ENCODE data around the gene EXOC4. TPM values are rescaled to one million over a fixed set of nuclear protein-coding genes. Genes with fewer than 3 reads are reported as not detected.

Gene EXOC4
- total and polyA plus RNA-seq, 4 donors, result 47.5 to 100 (median 72.3) TPM

DNA sequence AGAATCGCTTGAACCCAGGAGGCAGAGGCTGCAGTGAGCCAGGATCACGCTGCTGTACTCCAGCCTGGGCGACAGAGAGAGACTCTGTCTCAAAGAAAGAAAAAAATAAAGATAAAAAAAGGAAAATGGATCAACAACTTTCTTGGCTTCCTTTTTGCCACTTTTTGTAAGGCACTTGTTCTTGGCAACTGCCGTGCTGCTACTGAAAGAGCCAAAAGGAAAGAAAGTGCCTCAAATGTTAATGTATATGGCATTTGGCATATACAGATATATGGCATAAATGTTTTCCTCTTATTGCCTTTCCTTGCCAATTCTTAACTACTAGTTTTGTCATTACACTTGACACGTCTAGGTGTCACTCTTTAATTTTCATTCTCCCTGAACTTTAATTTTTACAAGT, 480.5 kb downstream of the EXOC4 start:
- Histone ChIP-seq H3K4me3 (ENCODE audit: low read depth, low read length) (no peak overlapping the region), H3K27ac (ENCODE audit: low read depth, low read length) (no peak overlapping the region), H3K27me3 (ENCODE audit: control insufficient read depth, insufficient read depth, low read length) (no peaks in the 10 kb centered on the region), H3K36me3 (ENCODE audit: control insufficient read depth, insufficient read depth, low read length) (no peaks in the 10 kb centered on the region), H3K4me1 (ENCODE audit: control insufficient read depth, insufficient read depth, low read length) (no peaks in the 10 kb centered on the region), H3K9me3 (ENCODE audit: control insufficient read depth, insufficient read depth, low read length) (no peaks in the 10 kb centered on the region)
- DNase-seq (ENCODE audit: low read depth in 4 of 6, low spot score in 6 of 6), result peak in 1 of 6 donors; percentile 52
- no CpG with 5 or more reads among the region's 5 CpGs for WGBS (ENCODE audit: insufficient coverage)

DNA sequence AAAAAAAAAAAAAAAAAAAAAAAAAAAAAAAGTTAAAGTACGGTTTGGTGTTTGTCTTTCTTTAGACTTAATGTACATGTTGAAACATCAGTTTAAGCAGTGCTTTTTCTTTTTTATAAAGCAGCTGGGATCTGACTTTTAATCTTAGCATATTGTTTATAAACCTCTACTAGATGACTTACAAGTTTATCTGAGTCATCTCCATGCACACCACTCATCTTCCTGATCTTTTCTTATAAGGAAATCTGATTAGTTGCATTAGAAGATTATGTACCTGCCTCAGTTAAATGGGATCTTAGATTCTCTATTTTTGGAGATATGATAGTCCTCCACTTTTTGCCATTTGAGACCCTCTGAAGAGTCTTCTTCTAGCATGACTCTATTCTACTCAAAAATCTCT, 482.3 kb downstream of the EXOC4 start:
- Histone ChIP-seq H3K27me3 (ENCODE audit: control insufficient read depth, insufficient read depth, low read length) (no peaks in the 10 kb centered on the region), H3K4me3 (ENCODE audit: low read depth, low read length) (no peak overlapping the region), H3K4me1 (ENCODE audit: control insufficient read depth, insufficient read depth, low read length) (no peaks in the 10 kb centered on the region), H3K36me3 (ENCODE audit: control insufficient read depth, insufficient read depth, low read length) (no peaks in the 10 kb centered on the region), H3K27ac (ENCODE audit: low read depth, low read length) (no peak overlapping the region), H3K9me3 (ENCODE audit: control insufficient read depth, insufficient read depth, low read length) (no peaks in the 10 kb centered on the region)
- no CpG with 5 or more reads among the region's 1 CpG for WGBS (ENCODE audit: insufficient coverage)
- DNase-seq (ENCODE audit: low read depth in 4 of 6, low spot score in 6 of 6), result no peak

DNA sequence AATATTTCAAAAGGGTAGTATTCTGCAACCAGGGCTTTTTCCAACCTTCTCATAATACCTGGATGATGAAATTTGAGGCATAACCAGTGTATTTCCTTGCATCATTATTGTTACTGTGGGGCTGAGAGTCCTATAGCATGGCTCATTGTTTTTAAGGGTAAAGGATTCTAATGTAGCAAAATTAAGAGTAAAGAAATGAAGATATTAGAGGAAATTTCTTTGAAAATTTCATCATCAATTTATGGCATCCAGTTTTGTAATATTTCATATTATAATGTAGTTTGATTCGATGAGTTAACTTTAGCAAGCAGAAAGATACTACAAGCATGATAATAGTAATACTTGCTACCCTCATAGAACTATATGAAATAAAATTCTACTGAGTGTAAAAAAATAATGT, 486.9 kb downstream of the EXOC4 start:
- H3K27me3 ChIP-seq (ENCODE audit: control insufficient read depth, insufficient read depth, low read length), result no peaks in the 10 kb centered on the region
- no peak for DNase-seq (ENCODE audit: low read depth in 4 of 6, low spot score in 6 of 6)
- no peak overlapping the region for H3K27ac ChIP-seq (ENCODE audit: low read depth, low read length)
- H3K9me3 ChIP-seq (ENCODE audit: control insufficient read depth, insufficient read depth, low read length), result no peaks in the 10 kb centered on the region
- whole genome bisulfite sequencing (ENCODE audit: insufficient coverage), result no CpG with 5 or more reads among the region's 1 CpG
- H3K36me3 ChIP-seq (ENCODE audit: control insufficient read depth, insufficient read depth, low read length), result no peaks in the 10 kb centered on the region
- no peak overlapping the region for H3K4me3 ChIP-seq (ENCODE audit: low read depth, low read length)
- H3K4me1 ChIP-seq (ENCODE audit: control insufficient read depth, insufficient read depth, low read length), result no peaks in the 10 kb centered on the region

DNA sequence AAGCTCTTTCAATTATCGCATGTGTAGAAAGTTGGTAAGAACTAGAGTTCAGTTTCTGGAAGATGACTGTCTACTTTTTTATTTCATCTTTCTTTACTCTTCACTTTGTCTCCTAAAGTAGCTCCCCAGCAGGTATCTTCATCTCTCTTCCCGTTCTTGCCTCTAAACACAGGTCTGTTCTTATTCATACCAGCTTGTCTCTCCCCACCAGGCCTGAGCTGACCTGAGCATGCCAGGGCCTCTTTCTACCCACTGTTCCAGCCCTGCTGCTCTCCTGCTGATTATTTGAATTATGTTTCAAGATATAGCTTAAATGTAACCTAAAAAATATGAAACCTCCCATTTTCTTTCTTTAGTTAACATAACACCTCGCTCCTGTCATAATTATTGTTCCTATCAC, 488.2 kb downstream of the EXOC4 start:
- no peaks in the 10 kb centered on the region for H3K4me1 ChIP-seq (ENCODE audit: control insufficient read depth, insufficient read depth, low read length)
- H3K4me3 ChIP-seq (ENCODE audit: low read depth, low read length), result no peak overlapping the region
- H3K9me3 ChIP-seq (ENCODE audit: control insufficient read depth, insufficient read depth, low read length), result no peaks in the 10 kb centered on the region
- H3K27me3 ChIP-seq (ENCODE audit: control insufficient read depth, insufficient read depth, low read length), result no peaks in the 10 kb centered on the region
- H3K27ac ChIP-seq (ENCODE audit: low read depth, low read length), result no peak overlapping the region
- DNase-seq (ENCODE audit: low read depth in 4 of 6, low spot score in 6 of 6), result no peak
- no peaks in the 10 kb centered on the region for H3K36me3 ChIP-seq (ENCODE audit: control insufficient read depth, insufficient read depth, low read length)
- 71% methylated on average over 1 of the region's 3 CpGs for WGBS (ENCODE audit: insufficient coverage)

DNA sequence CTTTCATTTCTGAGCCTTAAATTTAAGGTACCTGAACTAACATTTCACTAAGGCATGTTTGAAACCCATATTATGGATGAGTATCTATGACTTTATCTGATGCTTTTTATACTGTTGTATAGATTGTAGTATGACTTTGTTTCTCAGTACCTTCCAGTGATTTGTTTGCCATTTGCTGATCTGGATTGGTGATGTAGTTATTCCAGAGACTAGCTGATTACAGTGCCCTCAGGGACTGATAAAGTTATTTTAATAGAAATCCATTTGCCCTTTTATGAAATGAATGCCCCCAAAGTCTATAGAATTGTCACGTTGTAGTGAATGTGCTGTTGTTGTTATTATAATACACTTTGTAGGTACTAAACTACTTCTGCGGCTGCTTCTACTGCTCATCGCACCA, 488.8 kb downstream of the EXOC4 start:
- no peaks in the 10 kb centered on the region for H3K4me1 ChIP-seq (ENCODE audit: control insufficient read depth, insufficient read depth, low read length)
- 90% methylated on average over 2 of the region's 3 CpGs for WGBS (ENCODE audit: insufficient coverage)

DNA sequence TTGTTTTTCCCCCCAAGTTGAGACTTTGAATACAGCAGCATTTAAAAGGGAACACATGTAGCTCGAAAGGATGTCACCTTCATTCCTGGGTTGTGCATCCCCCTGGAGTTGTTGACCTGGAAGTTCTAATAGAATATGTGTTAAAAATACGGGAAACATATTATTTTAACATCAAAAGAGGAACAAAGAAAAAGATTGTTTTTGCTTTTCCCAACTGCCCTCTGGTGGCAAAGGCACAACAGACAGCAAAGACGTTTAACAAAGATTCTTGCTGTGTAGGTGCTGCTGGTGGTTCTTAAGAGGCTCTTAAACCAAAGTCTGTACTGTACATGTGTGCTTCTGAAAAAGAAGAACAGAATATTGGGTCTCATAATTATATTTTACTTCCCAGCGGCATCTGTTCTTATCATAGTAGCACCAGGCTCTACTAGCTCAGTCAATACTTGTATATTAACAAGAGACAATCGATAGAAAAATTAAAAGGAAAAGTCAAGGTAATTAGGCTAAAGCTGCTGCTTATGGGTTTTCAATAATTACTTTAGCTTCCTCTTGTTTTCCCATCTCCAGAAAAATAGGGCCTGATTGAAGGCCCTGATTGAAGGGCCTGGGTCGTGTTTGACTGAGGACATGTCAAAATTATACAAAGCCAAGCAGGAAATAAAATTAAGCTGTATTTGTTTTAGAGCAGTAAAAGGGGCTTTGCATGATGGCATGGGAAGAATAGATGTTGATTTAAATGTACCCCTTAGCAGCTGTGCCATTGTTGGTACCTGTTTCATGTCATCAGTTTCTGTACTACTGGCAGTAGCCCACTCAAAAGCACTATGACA, 490.0 kb downstream of the EXOC4 start:
- no peak overlapping the region for H3K27ac ChIP-seq (ENCODE audit: low read depth, low read length)
- H3K36me3 ChIP-seq (ENCODE audit: control insufficient read depth, insufficient read depth, low read length), result no peaks in the 10 kb centered on the region
- no peaks in the 10 kb centered on the region for H3K27me3 ChIP-seq (ENCODE audit: control insufficient read depth, insufficient read depth, low read length)
- WGBS (ENCODE audit: insufficient coverage), result 0% methylated on average over 1 of the region's 6 CpGs
- peak in 4 of 6 donors; percentile 15 to 88 (median 42) for DNase-seq (ENCODE audit: low read depth in 4 of 6, low spot score in 6 of 6)
- no peaks in the 10 kb centered on the region for H3K9me3 ChIP-seq (ENCODE audit: control insufficient read depth, insufficient read depth, low read length)
- no peak overlapping the region for H3K4me3 ChIP-seq (ENCODE audit: low read depth, low read length)
- no peaks in the 10 kb centered on the region for H3K4me1 ChIP-seq (ENCODE audit: control insufficient read depth, insufficient read depth, low read length)

More for the DNA sequence above, 488.8 kb downstream of the EXOC4 start:
- H3K27ac ChIP-seq (ENCODE audit: low read depth, low read length), result no peak overlapping the region
- no peaks in the 10 kb centered on the region for H3K36me3 ChIP-seq (ENCODE audit: control insufficient read depth, insufficient read depth, low read length)
- H3K27me3 ChIP-seq (ENCODE audit: control insufficient read depth, insufficient read depth, low read length), result no peaks in the 10 kb centered on the region
- no peak for DNase-seq (ENCODE audit: low read depth in 4 of 6, low spot score in 6 of 6)
- H3K9me3 ChIP-seq (ENCODE audit: control insufficient read depth, insufficient read depth, low read length), result no peaks in the 10 kb centered on the region
- no peak overlapping the region for H3K4me3 ChIP-seq (ENCODE audit: low read depth, low read length)

DNA sequence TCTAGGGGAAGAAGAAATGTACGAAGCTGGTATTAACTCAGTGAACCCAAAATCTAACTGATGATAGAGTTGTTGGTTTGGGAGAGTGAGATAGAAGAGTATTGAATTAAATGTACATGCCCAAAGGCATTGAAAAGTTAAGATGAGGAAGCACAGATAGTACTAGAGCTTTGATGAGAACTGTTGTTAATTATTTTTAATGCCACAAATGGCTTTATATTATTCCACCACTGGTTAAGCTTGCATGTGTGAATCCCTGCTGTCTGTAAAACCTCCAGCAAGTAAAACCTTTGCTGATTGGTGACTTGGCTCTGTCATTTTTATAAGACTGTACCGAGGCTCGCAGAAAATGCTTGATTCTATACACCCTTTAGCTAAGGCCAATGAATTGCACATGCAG, 491.6 kb downstream of the EXOC4 start:
- WGBS (ENCODE audit: insufficient coverage), result 80% methylated on average over 3 of the region's 3 CpGs
- no peaks in the 10 kb centered on the region for H3K9me3 ChIP-seq (ENCODE audit: control insufficient read depth, insufficient read depth, low read length)
- no peak for DNase-seq (ENCODE audit: low read depth in 4 of 6, low spot score in 6 of 6)
- H3K27ac ChIP-seq (ENCODE audit: low read depth, low read length), result no peak overlapping the region
- H3K4me3 ChIP-seq (ENCODE audit: low read depth, low read length), result no peak overlapping the region
- H3K36me3 ChIP-seq (ENCODE audit: control insufficient read depth, insufficient read depth, low read length), result no peaks in the 10 kb centered on the region
- no peaks in the 10 kb centered on the region for H3K4me1 ChIP-seq (ENCODE audit: control insufficient read depth, insufficient read depth, low read length)
- no peaks in the 10 kb centered on the region for H3K27me3 ChIP-seq (ENCODE audit: control insufficient read depth, insufficient read depth, low read length)

DNA sequence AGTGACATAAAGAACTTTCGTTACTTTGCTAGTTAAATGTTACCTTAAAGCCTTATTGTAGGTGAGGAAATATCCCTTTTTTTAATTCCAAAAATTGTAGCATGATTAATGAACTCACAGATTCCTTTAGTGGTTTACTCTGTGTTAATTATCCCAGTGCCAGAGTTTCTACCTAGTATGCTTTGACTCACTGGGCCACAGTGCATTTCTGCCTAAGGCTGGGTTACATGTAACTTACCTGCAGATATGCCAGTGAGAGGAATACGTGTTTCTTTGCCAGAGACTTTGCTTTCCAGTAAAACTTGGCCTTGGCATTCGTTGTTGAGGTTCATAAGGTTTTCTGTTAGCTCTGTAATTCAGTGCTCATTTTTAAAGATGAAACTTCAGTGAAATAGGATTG, 493.4 kb downstream of the EXOC4 start:
- Histone ChIP-seq H3K27me3 (ENCODE audit: control insufficient read depth, insufficient read depth, low read length) (no peaks in the 10 kb centered on the region), H3K4me1 (ENCODE audit: control insufficient read depth, insufficient read depth, low read length) (no peaks in the 10 kb centered on the region), H3K4me3 (ENCODE audit: low read depth, low read length) (no peak overlapping the region), H3K9me3 (ENCODE audit: control insufficient read depth, insufficient read depth, low read length) (no peaks in the 10 kb centered on the region), H3K27ac (ENCODE audit: low read depth, low read length) (no peak overlapping the region), H3K36me3 (ENCODE audit: control insufficient read depth, insufficient read depth, low read length) (no peaks in the 10 kb centered on the region)
- no peak for DNase-seq (ENCODE audit: low read depth in 4 of 6, low spot score in 6 of 6)
- 88% methylated on average over 2 of the region's 3 CpGs for WGBS (ENCODE audit: insufficient coverage)

DNA sequence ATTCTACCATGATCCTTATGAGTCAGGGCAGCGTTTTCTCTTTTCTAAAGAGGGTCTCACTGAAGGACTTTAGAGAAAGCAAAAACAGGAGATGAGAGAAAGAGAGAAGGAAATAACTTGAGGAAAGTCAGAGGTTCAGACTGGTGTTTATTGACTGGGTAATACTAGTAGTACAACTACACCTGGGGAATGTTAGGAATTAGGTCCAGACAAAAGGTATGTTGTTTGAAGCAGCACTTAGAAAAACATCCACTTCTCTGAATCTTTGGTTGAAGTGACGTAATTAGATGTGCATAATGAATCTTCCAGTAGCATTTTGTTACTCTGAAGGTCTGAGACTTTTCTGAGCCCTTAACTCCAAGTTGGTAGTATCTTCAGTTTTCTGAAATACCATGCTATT, 494.0 kb downstream of the EXOC4 start:
- Histone ChIP-seq H3K36me3 (ENCODE audit: control insufficient read depth, insufficient read depth, low read length) (no peaks in the 10 kb centered on the region), H3K4me3 (ENCODE audit: low read depth, low read length) (no peak overlapping the region), H3K9me3 (ENCODE audit: control insufficient read depth, insufficient read depth, low read length) (no peaks in the 10 kb centered on the region), H3K27me3 (ENCODE audit: control insufficient read depth, insufficient read depth, low read length) (no peaks in the 10 kb centered on the region), H3K4me1 (ENCODE audit: control insufficient read depth, insufficient read depth, low read length) (no peaks in the 10 kb centered on the region), H3K27ac (ENCODE audit: low read depth, low read length) (no peak overlapping the region)
- DNase-seq (ENCODE audit: low read depth in 4 of 6, low spot score in 6 of 6), result no peak
- no CpG with 5 or more reads among the region's 2 CpGs for WGBS (ENCODE audit: insufficient coverage)
